ENCODE results near the gene DNTTIP2. TPM values are rescaled to one million over a fixed set of nuclear protein-coding genes. Genes with fewer than 3 reads are reported as not detected.
A peak's percentile ranks its signal among the peaks of the same experiment; 100 is the strongest.
"Not testable (repeated sequence)": the region's sequence is repeated elsewhere in the genome, so short reads cannot be mapped to it uniquely, and the experiment has no call there.

The DNTTIP2 gene
- total RNA-seq (10 to 100 TPM; 74.2 to 87.6 TPM), polyA plus RNA-seq (10 to 100 TPM; 68.8 to 72.9 (median 70.9) TPM), total RNA-seq (111 to 314 (median 137) reads per million in 6 experiments)

GRCh38 chr1:93878889-93879586 lies at the start of gene DNTTIP2:
TSS of gene DNTTIP2 (minus strand) at chr1:93879206. CDS start at chr1:93879148, 58 bp downstream.
- ATAC-seq, result peak; percentile 91 to 92
- H3K27ac Mint-ChIP-seq, result peak within 1 kb of the TSS; percentile 97 to 100 (median 99)
- peaks cover 25 to 50% (median 45%) of the 10 kb centered on the region in 4 donors for H3K4me1 Mint-ChIP-seq
- DNase-seq, result peak; percentile 72 to 94 (median 88)
- peaks cover 5 to 35% (median 12%) of the 10 kb centered on the region in 3 donors for H3K36me3 Mint-ChIP-seq
- POLR2A ChIA-PET, result interaction anchor here (0.6 to 3.3 kb wide), 11 partner anchors 8 to 1355 kb away, joined by 3 to 48 read pairs (median 5); partner anchors contain the start of genes ALG14, GCLM, MTF2 and RWDD3
- H3K27me3 Mint-ChIP-seq, result no peaks in the 10 kb centered on the region
- no peaks in the 10 kb centered on the region for H3K9me3 Mint-ChIP-seq
- H3K4me3 Mint-ChIP-seq, result peak within 1 kb of the TSS; percentile 90 to 99 (median 99)

GRCh38 chr1:93925206-93925605 lies 46.2 kb upstream of the DNTTIP2 start:
- peaks cover 7 to 40% (median 24%) of the 10 kb centered on the region in 9 donors for H3K9me3 Mint-ChIP-seq
- peaks cover 3 to 16% (median 12%) of the 10 kb centered on the region in 5 donors for H3K27me3 Mint-ChIP-seq
- ATAC-seq (no peak), DNase-seq (no peak)
- H3K4me1 Mint-ChIP-seq, result no peaks in the 10 kb centered on the region
- no peak overlapping the region for H3K27ac Mint-ChIP-seq
- H3K36me3 Mint-ChIP-seq, result peaks cover 3 to 22% (median 13%) of the 10 kb centered on the region in 3 donors
- no peak overlapping the region for H3K4me3 Mint-ChIP-seq
- POLR2A ChIA-PET, result no interaction called here

GRCh38 chr1:93919780-93920179 lies 40.8 kb upstream of the DNTTIP2 start:
- Mint-ChIP-seq H3K4me1 (no peaks in the 10 kb centered on the region), H3K27ac (no peak overlapping the region), H3K9me3 (no peaks in the 10 kb centered on the region), H3K4me3 (no peak overlapping the region), H3K36me3 (peaks cover 0 to 9% (median 0%) of the 10 kb centered on the region in 3 donors), H3K27me3 (peaks cover 0 to 7% (median 3%) of the 10 kb centered on the region in 5 donors)
- DNase-seq (no peak), ATAC-seq (no peak)
- POLR2A ChIA-PET, result no interaction called here

GRCh38 chr1:93917302-93917701 lies 38.3 kb upstream of the DNTTIP2 start:
- Mint-ChIP-seq H3K27ac (no peak overlapping the region), H3K36me3 (peaks cover 0 to 5% (median 0%) of the 10 kb centered on the region in 3 donors), H3K27me3 (peaks cover 0 to 6% (median 1%) of the 10 kb centered on the region in 5 donors), H3K4me3 (no peak overlapping the region), H3K4me1 (peaks cover 0 to 4% (median 0%) of the 10 kb centered on the region in 4 donors), H3K9me3 (no peaks in the 10 kb centered on the region)
- DNase-seq (no peak), ATAC-seq (no peak)
- POLR2A ChIA-PET, result no interaction called here

- not testable (repeated sequence) for H3K27me3 Mint-ChIP-seq, H3K36me3 Mint-ChIP-seq, DNase-seq, ATAC-seq, H3K9me3 Mint-ChIP-seq, H3K27ac Mint-ChIP-seq
- Mint-ChIP-seq H3K4me3 (peak overlapping the region in 2 of 10 donors; percentile 20 to 23), H3K4me1 (peaks cover 13 to 32% (median 26%) of the 10 kb centered on the region in 4 donors)
- POLR2A ChIA-PET, result interaction anchor here (2.2 kb wide), 1 partner anchor 65 kb away, joined by 20 read pairs; no protein-coding TSS in a partner anchor
Observed at GRCh38 chr1:93910880-93911279, 31.9 kb upstream of the DNTTIP2 start.

- H3K4me1 Mint-ChIP-seq, result peaks cover 13 to 34% (median 28%) of the 10 kb centered on the region in 4 donors
- H3K9me3 Mint-ChIP-seq, result peaks cover 0 to 6% (median 0%) of the 10 kb centered on the region in 9 donors
- peak overlapping the region; percentile 61 to 95 (median 90) for H3K27ac Mint-ChIP-seq
- no peaks in the 10 kb centered on the region for H3K36me3 Mint-ChIP-seq
- peaks cover 0 to 5% (median 0%) of the 10 kb centered on the region in 5 donors for H3K27me3 Mint-ChIP-seq
- peak overlapping the region; percentile 76 to 95 (median 84) for H3K4me3 Mint-ChIP-seq
- DNase-seq (no peak), ATAC-seq (no peak)
- POLR2A ChIA-PET, result interaction anchor here (0.7 to 3.6 kb wide), 5 partner anchors 27 to 297 kb away, joined by 5 to 33 read pairs (median 10); partner anchors contain the start of gene DNTTIP2
Observed at GRCh38 chr1:93910305-93910704, 31.3 kb upstream of the DNTTIP2 start.

- H3K36me3 Mint-ChIP-seq, result no peaks in the 10 kb centered on the region
- peaks cover 0 to 5% (median 0%) of the 10 kb centered on the region in 5 donors for H3K27me3 Mint-ChIP-seq
- ATAC-seq (peak; percentile 90 to 91), DNase-seq (peak; percentile 83 to 93 (median 90))
- H3K9me3 Mint-ChIP-seq, result peaks cover 0 to 6% (median 0%) of the 10 kb centered on the region in 9 donors
- peaks cover 13 to 40% (median 32%) of the 10 kb centered on the region in 4 donors for H3K4me1 Mint-ChIP-seq
- POLR2A ChIA-PET, result interaction anchor here (0.7 to 3.6 kb wide), 6 partner anchors 27 to 509 kb away, joined by 3 to 33 read pairs (median 8); partner anchors contain the start of genes ABCD3 and DNTTIP2
- H3K27ac Mint-ChIP-seq, result peak within 1 kb of the TSS; percentile 75 to 96 (median 94)
- peak within 1 kb of the TSS; percentile 83 to 95 (median 92) for H3K4me3 Mint-ChIP-seq
Observed at GRCh38 chr1:93909146-93910050, 30.4 kb upstream of the DNTTIP2 start, which contains the start of gene GCLM. TSS of gene GCLM (minus strand) at chr1:93909430. CDS start at chr1:93909163, 267 bp downstream.

- H3K4me1 Mint-ChIP-seq, result peaks cover 12 to 48% (median 40%) of the 10 kb centered on the region in 4 donors
- no peaks in the 10 kb centered on the region for H3K36me3 Mint-ChIP-seq
- H3K27me3 Mint-ChIP-seq, result peaks cover 0 to 2% (median 0%) of the 10 kb centered on the region in 5 donors
- H3K9me3 Mint-ChIP-seq, result peaks cover 0 to 6% (median 0%) of the 10 kb centered on the region in 9 donors
- peak overlapping the region; percentile 74 to 96 (median 90) for H3K27ac Mint-ChIP-seq
- POLR2A ChIA-PET, result interaction anchor here (1.0 to 3.6 kb wide), 4 partner anchors 30 to 510 kb away, joined by 3 to 33 read pairs (median 14); partner anchors contain the start of genes ABCD3 and DNTTIP2
- peak; percentile 20 to 73 (median 52) for DNase-seq
- ATAC-seq, result peak; percentile 56 to 57
- H3K4me3 Mint-ChIP-seq, result peak overlapping the region; percentile 81 to 95 (median 92)
Observed at GRCh38 chr1:93908394-93909145, 29.6 kb upstream of the DNTTIP2 start.

- peaks cover 9 to 48% (median 40%) of the 10 kb centered on the region in 4 donors for H3K4me1 Mint-ChIP-seq
- no peaks in the 10 kb centered on the region for H3K36me3 Mint-ChIP-seq
- H3K4me3 Mint-ChIP-seq, result peak overlapping the region; percentile 58 to 95 (median 72)
- peak overlapping the region in 8 of 10 donors; percentile 41 to 91 (median 69) for H3K27ac Mint-ChIP-seq
- POLR2A ChIA-PET, result interaction anchor here (3.6 kb wide), 1 partner anchor 29 kb away, joined by 33 read pairs; the partner anchor contains the start of gene DNTTIP2
- DNase-seq (no peak), ATAC-seq (no peak)
- H3K27me3 Mint-ChIP-seq, result no peaks in the 10 kb centered on the region
- peaks cover 0 to 6% (median 0%) of the 10 kb centered on the region in 9 donors for H3K9me3 Mint-ChIP-seq
Observed at GRCh38 chr1:93907718-93908117, 28.7 kb upstream of the DNTTIP2 start.

- Mint-ChIP-seq H3K36me3 (peaks cover 0 to under 1% (median 0%) of the 10 kb centered on the region in 3 donors), H3K27me3 (no peaks in the 10 kb centered on the region), H3K27ac (peak overlapping the region in 1 of 10 donors; percentile 31), H3K4me1 (peaks cover 9 to 48% (median 40%) of the 10 kb centered on the region in 4 donors), H3K4me3 (no peak overlapping the region), H3K9me3 (peaks cover 0 to 6% (median 0%) of the 10 kb centered on the region in 9 donors)
- DNase-seq (no peak), ATAC-seq (no peak)
- POLR2A ChIA-PET, result no interaction called here
Observed at GRCh38 chr1:93906480-93906879, 27.5 kb upstream of the DNTTIP2 start.

GRCh38 chr1:93905734-93906133 lies 26.7 kb upstream of the DNTTIP2 start:
- Mint-ChIP-seq H3K36me3 (peaks cover 0 to 8% (median 0%) of the 10 kb centered on the region in 3 donors), H3K9me3 (peaks cover 0 to 6% (median 0%) of the 10 kb centered on the region in 9 donors), H3K27ac (no peak overlapping the region), H3K4me1 (peaks cover 9 to 48% (median 40%) of the 10 kb centered on the region in 4 donors), H3K27me3 (no peaks in the 10 kb centered on the region), H3K4me3 (no peak overlapping the region)
- DNase-seq (no peak), ATAC-seq (no peak)
- POLR2A ChIA-PET, result no interaction called here

Data from naive thymus-derived CD8-positive, alpha-beta T cell (primary cell).